NCI-H2107 (cell line): ENCODE results near the gene CDV3.

Experiments used
- DNase-seq: peaks from one replicate; lab custom pipeline; 2025; lab: John Stamatoyannopoulos, UW

CDV3 gene

GRCh38 chr3:133606342-133606741 lies 32.9 kb downstream of the CDV3 start:
- no peak for DNase-seq

GRCh38 chr3:133606902-133607301 lies 33.4 kb downstream of the CDV3 start:
- no peak for DNase-seq

DNA sequence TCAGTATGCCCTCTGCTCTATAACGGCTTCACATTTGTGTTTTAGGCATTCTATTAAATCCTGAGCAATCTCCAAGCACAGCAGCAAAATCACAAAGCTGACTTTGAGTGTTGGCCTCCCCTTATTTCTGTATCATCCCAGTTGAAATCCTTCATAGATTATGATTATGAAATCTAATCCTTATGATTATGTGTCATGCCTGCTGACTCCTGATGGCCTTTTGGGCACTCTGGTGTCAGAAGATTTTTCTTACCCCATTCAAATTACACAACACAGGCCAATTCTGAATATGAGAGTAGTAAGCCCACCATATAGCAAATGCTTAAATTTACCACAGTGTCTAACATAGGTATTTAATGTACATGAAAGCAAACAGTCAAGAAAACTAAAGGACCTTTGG lies 34.3 kb downstream of the CDV3 start:
- DNase-seq: no peak

DNA sequence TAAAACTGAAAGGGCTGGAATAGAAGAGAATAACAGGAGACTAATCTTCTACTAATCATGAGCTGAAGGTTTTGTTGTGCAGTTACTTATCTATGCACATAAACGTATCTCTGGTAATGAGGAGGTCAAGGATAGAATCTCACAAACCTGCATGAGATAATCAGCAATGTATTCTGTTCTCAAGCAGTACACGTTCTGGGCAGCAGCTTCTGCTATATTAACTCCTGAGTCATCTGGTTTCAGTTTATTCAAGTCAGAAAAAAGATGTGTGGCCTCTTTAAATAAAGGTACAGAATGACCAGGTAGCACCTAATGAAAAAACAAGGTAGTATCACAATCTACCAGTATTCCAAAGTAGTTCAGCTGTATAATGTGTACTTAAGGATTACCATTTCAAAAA lies 34.9 kb downstream of the CDV3 start:
- no peak for DNase-seq

DNA sequence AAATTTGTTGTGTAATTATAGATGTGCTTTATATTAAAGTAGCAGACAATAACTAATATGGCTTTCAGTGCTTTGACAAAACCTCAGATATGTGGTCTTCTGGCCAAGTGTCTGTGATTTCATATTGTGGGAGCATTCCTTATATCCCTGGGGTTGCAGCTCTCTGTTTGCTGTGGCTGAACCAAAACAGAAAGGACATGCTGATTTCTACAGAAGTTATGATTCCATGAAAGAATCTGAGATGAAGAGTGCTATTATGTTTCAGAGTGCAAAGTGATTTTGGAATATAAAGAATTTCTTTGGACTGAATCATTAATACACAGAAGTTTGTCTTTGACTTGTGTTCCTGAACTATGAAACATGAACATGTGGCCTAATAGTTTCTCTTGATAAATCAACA lies 36.5 kb downstream of the CDV3 start:
- no peak for DNase-seq

DNA sequence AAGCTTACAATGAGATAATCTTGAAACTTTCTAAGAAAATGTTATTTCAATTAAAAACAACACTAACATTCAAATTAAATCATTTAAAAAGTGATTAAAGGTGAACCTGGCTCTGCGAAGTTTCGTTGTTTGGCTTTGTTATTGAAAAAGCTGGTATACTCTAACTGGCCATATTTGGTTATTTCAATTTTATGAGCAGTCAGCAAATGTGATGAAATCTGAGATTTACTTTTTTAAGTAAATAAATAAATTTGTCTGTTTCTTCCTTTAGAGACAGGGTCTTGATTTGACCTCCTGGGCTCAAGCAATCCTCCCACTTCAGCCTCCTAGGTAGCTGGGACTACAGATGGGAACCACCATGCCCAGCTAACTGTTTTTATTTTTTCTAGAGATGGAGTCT lies 38.0 kb downstream of the CDV3 start:
- no peak for DNase-seq

GRCh38 chr3:133620066-133620784 lies 46.7 kb downstream of the CDV3 start:
- DNase-seq: no peak

- no peak for DNase-seq
Observed at GRCh38 chr3:133627789-133628188, 54.3 kb downstream of the CDV3 start.

DNA sequence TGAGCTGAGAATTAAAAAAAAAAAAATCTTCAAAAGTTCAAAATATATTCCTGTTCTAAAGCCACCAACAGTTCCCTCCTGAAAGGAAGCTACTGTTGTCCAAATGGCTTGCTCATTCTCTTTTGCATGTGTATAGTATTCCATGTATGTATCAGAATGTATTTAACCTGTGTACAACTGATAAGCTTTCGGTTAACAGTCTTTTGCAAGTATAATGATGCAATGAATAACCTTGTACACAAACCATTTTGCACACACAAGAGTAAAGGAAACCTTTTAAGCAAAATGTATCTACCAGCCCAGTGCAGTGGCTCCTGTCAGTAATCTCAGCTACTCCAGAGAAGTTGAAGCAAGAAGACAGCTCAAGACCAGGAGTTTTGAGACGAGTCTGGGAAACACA lies 55.7 kb downstream of the CDV3 start:
- no peak for DNase-seq

GRCh38 chr3:133633439-133633838 lies 60.0 kb downstream of the CDV3 start:
- no peak for DNase-seq
